H9 (cell line): Measurements from ENCODE around the gene POLD3. TPM values are rescaled to one million over a fixed set of nuclear protein-coding genes. Genes with fewer than 3 reads are reported as not detected.

Experiments used
- DNase-seq: peaks from one replicate; pipeline ENCODE4 v3.0.0-alpha.2; 2017
- H2AFZ ChIP-seq: one replicate; pipeline ENCODE4 v1.6.1; 2013; ENCODE audit warnings: mild to moderate bottlenecking, low read length, control low read depth, moderate library complexity
- H2AK5ac ChIP-seq: 2 replicates; pipeline ENCODE4 v1.6.1; 2013; ENCODE audit warnings: low read length, control low read depth, mixed read lengths; ENCODE audit not compliant: insufficient read length
- H2BK120ac ChIP-seq: one replicate; pipeline ENCODE4 v1.6.1; 2013; ENCODE audit warnings: low read depth, mild to moderate bottlenecking, low read length, control low read depth, inconsistent platforms; ENCODE audit not compliant: poor library complexity, severe bottlenecking
- H2BK12ac ChIP-seq: 2 replicates; pipeline ENCODE4 v1.6.1; 2013; ENCODE audit warnings: low read length, control low read depth, mixed read lengths, low read depth; ENCODE audit not compliant: insufficient read length
- H2BK15ac ChIP-seq: 2 replicates; pipeline ENCODE4 v1.6.1; 2013; ENCODE audit warnings: low read depth, low read length, control low read depth
- H2BK20ac ChIP-seq: one replicate; pipeline ENCODE4 v1.6.1; 2013; ENCODE audit warnings: low read depth, mild to moderate bottlenecking, low read length, control low read depth, inconsistent platforms; ENCODE audit not compliant: poor library complexity, severe bottlenecking
- H2BK5ac ChIP-seq: 2 replicates; pipeline ENCODE4 v1.6.1; 2013; ENCODE audit warnings: low read length, control low read depth, mixed read lengths; ENCODE audit not compliant: insufficient read length
- H3K14ac ChIP-seq: 2 replicates; pipeline ENCODE4 v1.6.1; 2013; ENCODE audit warnings: low read length, control low read depth; ENCODE audit not compliant: insufficient read depth
- H3K18ac ChIP-seq: 2 replicates; pipeline ENCODE4 v1.6.1; 2013; ENCODE audit warnings: low read depth, mild to moderate bottlenecking, mixed read lengths, low read length, control low read depth; ENCODE audit not compliant: insufficient read length
- H3K23ac ChIP-seq: 2 replicates; pipeline ENCODE4 v1.6.1; 2013; ENCODE audit warnings: low read length, control low read depth, mixed read lengths, low read depth; ENCODE audit not compliant: insufficient read length
- H3K23me2 ChIP-seq: 2 replicates; pipeline ENCODE4 v1.6.1; 2013; ENCODE audit warnings: low read depth, mild to moderate bottlenecking, mixed read lengths, low read length, control low read depth; ENCODE audit not compliant: insufficient read length, poor library complexity, severe bottlenecking
- H3K27ac ChIP-seq: 2 replicates; pipeline ENCODE4 v1.5.1; 2013; ENCODE audit warnings: low read length, control low read depth, mixed read lengths, low read depth; ENCODE audit not compliant: insufficient read length
- H3K27me3 ChIP-seq: 2 replicates; pipeline ENCODE4 v1.6.1; 2013; ENCODE audit warnings: low read length, control low read depth, inconsistent platforms; ENCODE audit not compliant: insufficient read depth
- H3K4ac ChIP-seq: 2 replicates; pipeline ENCODE4 v1.6.1; 2013; ENCODE audit warnings: low read depth, mild to moderate bottlenecking, control low read depth, inconsistent platforms, low read length, moderate library complexity
- H3K4me1 ChIP-seq: 2 replicates; pipeline ENCODE4 v1.6.1; 2013; ENCODE audit warnings: low read length, control low read depth, inconsistent platforms; ENCODE audit not compliant: insufficient read depth
- H3K4me2 ChIP-seq: 2 replicates; pipeline ENCODE4 v1.6.1; 2013; ENCODE audit warnings: low read length, control low read depth, mixed read lengths; ENCODE audit not compliant: insufficient read length, insufficient read depth
- H3K56ac ChIP-seq: 2 replicates; pipeline ENCODE4 v1.6.1; 2013; ENCODE audit warnings: low read depth, mild to moderate bottlenecking, mixed read lengths, low read length, control low read depth; ENCODE audit not compliant: insufficient read length
- H3K79me1 ChIP-seq: 2 replicates; pipeline ENCODE4 v1.6.1; 2013; ENCODE audit warnings: low read depth, mild to moderate bottlenecking, moderate library complexity, low read length, control low read depth, inconsistent platforms; ENCODE audit not compliant: insufficient read depth, poor library complexity, severe bottlenecking
- H3K79me2 ChIP-seq: 2 replicates; pipeline ENCODE4 v1.6.1; 2013; ENCODE audit warnings: low read length, control low read depth, inconsistent platforms; ENCODE audit not compliant: insufficient read depth
- H3K9ac ChIP-seq: 2 replicates; pipeline ENCODE4 v1.6.1; 2013; ENCODE audit warnings: low read length, control low read depth, mixed read lengths; ENCODE audit not compliant: insufficient read length; ENCODE audit errors: extremely low read depth
- H3K9me3 ChIP-seq: one replicate; pipeline ENCODE4 v1.6.1; 2013; ENCODE audit warnings: low read depth, low read length, inconsistent platforms; ENCODE audit not compliant: control insufficient read depth
- H3T11ph ChIP-seq: one replicate; pipeline ENCODE4 v1.6.1; 2013; ENCODE audit warnings: mild to moderate bottlenecking, low read length, control low read depth, inconsistent platforms
- H4K20me1 ChIP-seq: one replicate; pipeline ENCODE4 v1.6.1; 2013; ENCODE audit not compliant: control insufficient read depth, insufficient read length, insufficient read depth
- H4K5ac ChIP-seq: 2 replicates; pipeline ENCODE4 v1.6.1; 2013; ENCODE audit warnings: low read depth, mild to moderate bottlenecking, mixed read lengths, low read length, control low read depth; ENCODE audit not compliant: insufficient read length
- H4K8ac ChIP-seq: replicated peaks from 2 replicates; pipeline ENCODE4 v1.6.1; 2013; ENCODE audit warnings: low read length, control low read depth, mixed read lengths, low read depth; ENCODE audit not compliant: insufficient read length
- H4K91ac ChIP-seq: 2 replicates; pipeline ENCODE4 v1.6.1; 2013; ENCODE audit warnings: low read depth, mild to moderate bottlenecking, moderate library complexity, mixed read lengths, low read length, control low read depth; ENCODE audit not compliant: insufficient read length
- H3K27ac Mint-ChIP-seq, 3 experiments: 2 replicates in 2 of 3; 3 replicates in 1 of 3; pipeline ENCODE4 v1.8.0; 2020 to 2021; ENCODE audit warnings: mixed read lengths in 3 of 3, mild to moderate bottlenecking in 1 of 3, moderate library complexity in 1 of 3
- H3K27me3 Mint-ChIP-seq: 2 replicates; pipeline ENCODE4 v1.8.0; 2021; ENCODE audit warnings: low read depth, mild to moderate bottlenecking, moderate library complexity, mixed read lengths
- H3K36me3 Mint-ChIP-seq, 3 experiments: 2 replicates in 2 of 3; 3 replicates in 1 of 3; pipeline ENCODE4 v1.8.0; 2020 to 2021; ENCODE audit warnings: low read depth in 3 of 3, mixed read lengths in 3 of 3; ENCODE audit not compliant: insufficient read depth in 1 of 3
- H3K4me1 Mint-ChIP-seq, 2 experiments: 2 replicates each; pipeline ENCODE4 v1.8.0; 2020; ENCODE audit warnings: mixed read lengths in 2 of 2
- H3K4me3 Mint-ChIP-seq, 2 experiments: 2 replicates in 1 of 2; 3 replicates in 1 of 2; pipeline ENCODE4 v1.8.0; 2020 to 2021; ENCODE audit warnings: mild to moderate bottlenecking in 2 of 2, mixed read lengths in 2 of 2, moderate library complexity in 1 of 2
- H3K9me3 Mint-ChIP-seq, 2 experiments: 2 replicates in 1 of 2; 3 replicates in 1 of 2; pipeline ENCODE4 v1.8.0; 2020; ENCODE audit warnings: mild to moderate bottlenecking in 2 of 2, mixed read lengths in 2 of 2, moderate library complexity in 1 of 2
- CTCF ChIP-seq: fragments of 200-600 bp; sonication (generic); conservative IDR thresholded peaks from 3 replicates; pipeline ENCODE4 v1.8.0; 2021; ENCODE audit warnings: antibody characterized with exemption, mild to moderate bottlenecking
- WGBS: extraction: QIAGEN DNeasy Blood & Tissue Kit; methylation state at CpG from one replicate; pipeline ENCODE4 v1.1.7; 2013; ENCODE audit warnings: missing lambda C conversion rate, low lambda C conversion rate, mixed read lengths; ENCODE audit not compliant: insufficient read length; ENCODE audit errors: extremely low coverage; 5-methylcytosine and 5-hydroxymethylcytosine counted together
- total RNA-seq: library from RNA; stranded (reverse); gene quantifications from 2 replicates; pipeline ENCODE4 v1.2.1, GENCODE V29; 2021

POLD3 gene
- total RNA-seq, 1 experiment from 2014 or later = 34.1 TPM

GRCh38 chr11:74559110-74559933 lies 33.1 kb upstream of the POLD3 start:
- Histone ChIP-seq H3K9me3 (no peaks in the 10 kb centered on the region), H2BK5ac (no peak overlapping the region), H2BK120ac (no peak overlapping the region), H2BK15ac (no peak overlapping the region), H2BK12ac (no peak overlapping the region), H4K5ac (no peak overlapping the region), H3K56ac (no peak overlapping the region), H3K4ac (no peak overlapping the region), H2AK5ac (no peak overlapping the region), H3K27ac (no peak overlapping the region), H2BK20ac (no peak overlapping the region), H3K14ac (no peak overlapping the region), H3K9ac (no peak overlapping the region), H4K91ac (no peak overlapping the region), H2AFZ (no peak overlapping the region), H3K79me2 (no peaks in the 10 kb centered on the region), H4K8ac (no peak overlapping the region), H3K27me3 (no peaks in the 10 kb centered on the region), H3K23ac (no peak overlapping the region), H3T11ph (no peak overlapping the region), H3K4me1 (no peaks in the 10 kb centered on the region), H3K23me2 (no peaks in the 10 kb centered on the region), H3K4me2 (no peak overlapping the region), H3K79me1 (no peaks in the 10 kb centered on the region), H3K18ac (no peak overlapping the region), H4K20me1 (no peaks in the 10 kb centered on the region)
- Mint-ChIP-seq H3K9me3 (peaks cover 3 to 9% of the 10 kb centered on the region in 2 experiments; a peak in 4 of 5 replicates), H3K36me3 (peaks cover 0 to 7% (median 3%) of the 10 kb centered on the region in 3 experiments; a peak in 2 of 7 replicates), H3K27me3 (peaks cover 1% of the 10 kb centered on the region), H3K4me1 (no peaks in the 10 kb centered on the region), H3K27ac (peak overlapping the region in 1 of 3 experiments; percentile 35; a peak in 1 of 7 replicates), H3K4me3 (no peak overlapping the region)
- DNase-seq = no peak
- TF ChIP-seq CTCF = no peak
- WGBS = no CpG with 5 or more reads among the region's 7 CpGs
